ENCODE results near the gene PRMT3. TPM values are rescaled to one million over a fixed set of nuclear protein-coding genes. Genes with fewer than 3 reads are reported as not detected.

The PRMT3 gene
- total RNA-seq, 1 donor from 2014 or later = 39.6 TPM

- Histone ChIP-seq H3K9me3 (ENCODE audit: low read depth) (no peaks in the 10 kb centered on the region), H4K20me1 (ENCODE audit: low read depth) (no peaks in the 10 kb centered on the region), H3K4me2 (no peak overlapping the region), H3K79me2 (ENCODE audit: low read depth) (no peaks in the 10 kb centered on the region), H2AFZ (replicated peaks) (no peak overlapping the region), H3K9ac (no peak overlapping the region), H3K36me3 (no peaks in the 10 kb centered on the region), H3K27ac (no peak overlapping the region), H3K27me3 (no peaks in the 10 kb centered on the region), H3K4me1 (no peaks in the 10 kb centered on the region), H3F3A (ENCODE audit: low read depth) (no peaks in the 10 kb centered on the region), H3K4me3 (no peak overlapping the region)
- no peak for DNase-seq (ENCODE audit: low spot score)
- Mint-ChIP-seq H3K27ac (no peak overlapping the region), H3K4me3 (no peak overlapping the region), H3K4me1 (no peaks in the 10 kb centered on the region), H3K27me3 (ENCODE audit: insufficient read depth, low read depth) (no peaks in the 10 kb centered on the region), H3K9me3 (no peaks in the 10 kb centered on the region), H3K36me3 (peaks cover 6% of the 10 kb centered on the region)
- TF ChIP-seq EZH2phosphoT487 (IDR thresholded peaks at IDR 0.05) = no peak
- TF ChIP-seq, protein P1, sequence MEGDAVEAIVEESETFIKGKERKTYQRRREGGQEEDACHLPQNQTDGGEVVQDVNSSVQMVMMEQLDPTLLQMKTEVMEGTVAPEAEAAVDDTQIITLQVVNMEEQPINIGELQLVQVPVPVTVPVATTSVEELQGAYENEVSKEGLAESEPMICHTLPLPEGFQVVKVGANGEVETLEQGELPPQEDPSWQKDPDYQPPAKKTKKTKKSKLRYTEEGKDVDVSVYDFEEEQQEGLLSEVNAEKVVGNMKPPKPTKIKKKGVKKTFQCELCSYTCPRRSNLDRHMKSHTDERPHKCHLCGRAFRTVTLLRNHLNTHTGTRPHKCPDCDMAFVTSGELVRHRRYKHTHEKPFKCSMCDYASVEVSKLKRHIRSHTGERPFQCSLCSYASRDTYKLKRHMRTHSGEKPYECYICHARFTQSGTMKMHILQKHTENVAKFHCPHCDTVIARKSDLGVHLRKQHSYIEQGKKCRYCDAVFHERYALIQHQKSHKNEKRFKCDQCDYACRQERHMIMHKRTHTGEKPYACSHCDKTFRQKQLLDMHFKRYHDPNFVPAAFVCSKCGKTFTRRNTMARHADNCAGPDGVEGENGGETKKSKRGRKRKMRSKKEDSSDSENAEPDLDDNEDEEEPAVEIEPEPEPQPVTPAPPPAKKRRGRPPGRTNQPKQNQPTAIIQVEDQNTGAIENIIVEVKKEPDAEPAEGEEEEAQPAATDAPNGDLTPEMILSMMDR (IDR thresholded peaks at IDR 0.05) = no peak
- no peak for TF ChIP-seq EZH2 (IDR thresholded peaks at IDR 0.05)
These were observed 34.4 kb downstream of the PRMT3 start for GRCh38 chr11:20421946-20422345.

GRCh38 chr11:20429216-20429615, 41.7 kb downstream of the PRMT3 start:
- Histone ChIP-seq H3K79me2 (ENCODE audit: low read depth) (no peaks in the 10 kb centered on the region), H3K36me3 (no peaks in the 10 kb centered on the region), H3K9ac (no peak overlapping the region), H4K20me1 (ENCODE audit: low read depth) (no peaks in the 10 kb centered on the region), H3K4me2 (no peak overlapping the region), H3K9me3 (ENCODE audit: low read depth) (no peaks in the 10 kb centered on the region), H3K27ac (no peak overlapping the region), H2AFZ (replicated peaks) (no peak overlapping the region), H3F3A (ENCODE audit: low read depth) (no peaks in the 10 kb centered on the region), H3K4me1 (no peaks in the 10 kb centered on the region), H3K27me3 (no peaks in the 10 kb centered on the region), H3K4me3 (no peak overlapping the region)
- H3K4me3 Mint-ChIP-seq = no peak overlapping the region
- H3K4me1 Mint-ChIP-seq = peaks cover 2% of the 10 kb centered on the region
- TF ChIP-seq EZH2 (IDR thresholded peaks at IDR 0.05) (no peak), EZH2phosphoT487 (IDR thresholded peaks at IDR 0.05) (no peak)
- TF ChIP-seq, protein P1 (IDR thresholded peaks at IDR 0.05) = no peak
- H3K27ac Mint-ChIP-seq = no peak overlapping the region
- H3K9me3 Mint-ChIP-seq = no peaks in the 10 kb centered on the region
- H3K36me3 Mint-ChIP-seq = peaks cover 1% of the 10 kb centered on the region
- H3K27me3 Mint-ChIP-seq (ENCODE audit: insufficient read depth, low read depth) = no peaks in the 10 kb centered on the region
- DNase-seq (ENCODE audit: low spot score) = no peak

- H3K27me3 ChIP-seq = no peaks in the 10 kb centered on the region
- peaks cover 14% of the 10 kb centered on the region for H3F3A ChIP-seq (ENCODE audit: low read depth)
- no peak overlapping the region for H3K27ac Mint-ChIP-seq
- TF ChIP-seq, protein P1 (IDR thresholded peaks at IDR 0.05) = no peak
- TF ChIP-seq EZH2phosphoT487 (IDR thresholded peaks at IDR 0.05) (no peak), EZH2 (IDR thresholded peaks at IDR 0.05) (no peak)
- H3K36me3 Mint-ChIP-seq = peaks cover 12% of the 10 kb centered on the region
- no peak overlapping the region for H2AFZ ChIP-seq (replicated peaks)
- H3K4me3 Mint-ChIP-seq = no peak overlapping the region
- no peaks in the 10 kb centered on the region for H3K79me2 ChIP-seq (ENCODE audit: low read depth)
- no peak overlapping the region for H3K27ac ChIP-seq
- peaks cover 3% of the 10 kb centered on the region for H4K20me1 ChIP-seq (ENCODE audit: low read depth)
- DNase-seq (ENCODE audit: low spot score) = no peak
- H3K9ac ChIP-seq = no peak overlapping the region
- H3K4me1 ChIP-seq = no peaks in the 10 kb centered on the region
- H3K4me2 ChIP-seq = no peak overlapping the region
- no peaks in the 10 kb centered on the region for H3K27me3 Mint-ChIP-seq (ENCODE audit: insufficient read depth, low read depth)
- no peaks in the 10 kb centered on the region for H3K4me1 Mint-ChIP-seq
- H3K9me3 ChIP-seq (ENCODE audit: low read depth) = no peaks in the 10 kb centered on the region
- no peak overlapping the region for H3K4me3 ChIP-seq
- no peaks in the 10 kb centered on the region for H3K9me3 Mint-ChIP-seq
- H3K36me3 ChIP-seq = peaks cover 2% of the 10 kb centered on the region
These were observed 51.1 kb downstream of the PRMT3 start for GRCh38 chr11:20438637-20439036.
